HL-60 (cell line): ENCODE data around the gene PACSIN1.

Source experiments
- CTCF ChIP-seq: IDR thresholded peaks from one replicate; pipeline ENCODE4 v1.5.1; 2011; ENCODE audit warnings: low read length, control low read depth, inconsistent platforms; ENCODE audit not compliant: insufficient read depth
- POLR2AphosphoS5 ChIP-seq: IDR thresholded peaks from 2 replicates; pipeline ENCODE4 v1.6.1; 2012; ENCODE audit warnings: low read depth

GRCh38 chr6:34540222-34540621, 74.3 kb downstream of the PACSIN1 start:
- TF ChIP-seq CTCF (no peak), POLR2AphosphoS5 (no peak)
